ENCODE data around the gene DPF3.

- no peak for TF ChIP-seq POLR2A (IDR thresholded peaks at IDR 0.05)
- TF ChIP-seq, protein P1, sequence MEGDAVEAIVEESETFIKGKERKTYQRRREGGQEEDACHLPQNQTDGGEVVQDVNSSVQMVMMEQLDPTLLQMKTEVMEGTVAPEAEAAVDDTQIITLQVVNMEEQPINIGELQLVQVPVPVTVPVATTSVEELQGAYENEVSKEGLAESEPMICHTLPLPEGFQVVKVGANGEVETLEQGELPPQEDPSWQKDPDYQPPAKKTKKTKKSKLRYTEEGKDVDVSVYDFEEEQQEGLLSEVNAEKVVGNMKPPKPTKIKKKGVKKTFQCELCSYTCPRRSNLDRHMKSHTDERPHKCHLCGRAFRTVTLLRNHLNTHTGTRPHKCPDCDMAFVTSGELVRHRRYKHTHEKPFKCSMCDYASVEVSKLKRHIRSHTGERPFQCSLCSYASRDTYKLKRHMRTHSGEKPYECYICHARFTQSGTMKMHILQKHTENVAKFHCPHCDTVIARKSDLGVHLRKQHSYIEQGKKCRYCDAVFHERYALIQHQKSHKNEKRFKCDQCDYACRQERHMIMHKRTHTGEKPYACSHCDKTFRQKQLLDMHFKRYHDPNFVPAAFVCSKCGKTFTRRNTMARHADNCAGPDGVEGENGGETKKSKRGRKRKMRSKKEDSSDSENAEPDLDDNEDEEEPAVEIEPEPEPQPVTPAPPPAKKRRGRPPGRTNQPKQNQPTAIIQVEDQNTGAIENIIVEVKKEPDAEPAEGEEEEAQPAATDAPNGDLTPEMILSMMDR (IDR thresholded peaks at IDR 0.05), result no peak
Observed at GRCh38 chr14:72888636-72889201, 5.2 kb downstream of the DPF3 start.

All from lower leg skin (tissue), 3 donors.